H1 (cell line): Measurements from ENCODE around the gene PIGZ. TPM values are rescaled to one million over a fixed set of nuclear protein-coding genes. Genes with fewer than 3 reads are reported as not detected.

Experiments
- CTCF ChIA-PET: fragments of 300-600 bp; sonication (Branson Sonifier 250); formaldehyde crosslinking; loops from one replicate; lab custom pipeline; 2021; ENCODE audit not compliant: partially characterized antibody; lab: Charles Lee
- POLR2A ChIA-PET: fragments of 300-600 bp; sonication (Branson Sonifier 250); formaldehyde crosslinking; loops from one replicate; lab custom pipeline; 2021; ENCODE audit warnings: inconsistent platforms; ENCODE audit not compliant: partially characterized antibody; lab: Charles Lee
- DNase-seq, 2 experiments: peaks; one replicate each; pipeline versions ENCODE4 v3.0.0 to v3.0.0-alpha.2; 2010 to 2022; ENCODE audit warnings: low spot score in 2 of 2, low read depth in 1 of 2, mixed read lengths in 1 of 2
- FAIRE-seq: peaks from 2 replicates; lab custom pipeline; 2011; peaks lifted over from hg19 to GRCh38; lab: Jason Lieb, UNC
- H2AFZ ChIP-seq: 2 replicates; pipeline ENCODE4 v1.8.1; 2012; ENCODE audit warnings: low read length, inconsistent platforms
- H2AK5ac ChIP-seq: 2 replicates; pipeline ENCODE4 v1.6.1; 2013; ENCODE audit warnings: low read depth, low read length
- H2BK120ac ChIP-seq: replicated peaks from 2 replicates; pipeline ENCODE3; 2013; ENCODE audit warnings: low read depth, low read length, inconsistent platforms
- H2BK12ac ChIP-seq: 2 replicates; pipeline ENCODE4 v1.6.1; 2013; ENCODE audit warnings: low read depth, low read length
- H2BK15ac ChIP-seq: 2 replicates; pipeline ENCODE4 v1.6.1; 2013; ENCODE audit warnings: low read length
- H2BK20ac ChIP-seq: 2 replicates; pipeline ENCODE4 v1.6.1; 2013; ENCODE audit warnings: low read length
- H2BK5ac ChIP-seq: 2 replicates; pipeline ENCODE4 v1.6.1; 2013; ENCODE audit warnings: low read depth, low read length
- H3K14ac ChIP-seq: 2 replicates; pipeline ENCODE4 v1.6.1; 2013; ENCODE audit warnings: inconsistent platforms; ENCODE audit not compliant: insufficient read length
- H3K18ac ChIP-seq: 2 replicates; pipeline ENCODE4 v1.6.1; 2013; ENCODE audit warnings: low read length; ENCODE audit errors: extremely low read depth
- H3K23ac ChIP-seq: 2 replicates; pipeline ENCODE4 v1.6.1; 2013; ENCODE audit warnings: inconsistent platforms; ENCODE audit not compliant: insufficient read length
- H3K23me2 ChIP-seq: 2 replicates; pipeline ENCODE4 v1.6.1; 2013; ENCODE audit warnings: low read depth, low read length
- H3K27ac ChIP-seq: 2 replicates; pipeline ENCODE4 v1.6.1; 2011; ENCODE audit warnings: low read depth, low read length, inconsistent platforms
- H3K27me3 ChIP-seq, 4 experiments: replicated peaks in 1 of 4; 1 replicate in 1 of 4; 2 replicates in 3 of 4; pipeline versions ENCODE4 v1.6.1 to v1.8.1; 2011 to 2013; ENCODE audit warnings: low read length in 3 of 4, mild to moderate bottlenecking in 3 of 4, inconsistent platforms in 2 of 4, mixed read lengths in 2 of 4, moderate library complexity in 1 of 4; ENCODE audit not compliant: control insufficient read depth in 3 of 4, insufficient read depth in 3 of 4; ENCODE audit errors: extremely low read depth in 1 of 4
- H3K36me3 ChIP-seq, 4 experiments: 2 replicates each; pipeline versions ENCODE4 v1.6.1 to v1.8.1; 2011 to 2013; ENCODE audit warnings: mild to moderate bottlenecking in 4 of 4, low read length in 3 of 4, moderate library complexity in 2 of 4, control low read depth in 1 of 4, inconsistent platforms in 1 of 4; ENCODE audit not compliant: insufficient read depth in 4 of 4, control insufficient read depth in 2 of 4
- H3K4ac ChIP-seq: replicated peaks from 2 replicates; pipeline ENCODE3; 2013; ENCODE audit warnings: low read length, low read depth, mixed read lengths, inconsistent platforms; ENCODE audit not compliant: insufficient read length
- H3K4me1 ChIP-seq, 4 experiments: replicated peaks in 1 of 4; 1 replicate in 1 of 4; 2 replicates in 3 of 4; pipeline versions ENCODE4 v1.6.1 to v1.8.1; 2011 to 2013; ENCODE audit warnings: low read length in 3 of 4, inconsistent platforms in 2 of 4, mixed read lengths in 1 of 4; ENCODE audit not compliant: insufficient read depth in 4 of 4, control insufficient read depth in 3 of 4
- H3K4me2 ChIP-seq, 2 experiments: 2 replicates each; pipeline versions ENCODE4 v1.6.1 to v1.8.1; 2011 to 2013; ENCODE audit warnings: low read depth in 2 of 2, low read length in 2 of 2, control low read depth in 1 of 2, inconsistent platforms in 1 of 2, mild to moderate bottlenecking in 1 of 2; ENCODE audit not compliant: insufficient read depth in 1 of 2
- H3K4me3 ChIP-seq, 4 experiments: fragments of 200-600, 300-600 bp in 1 of 4; sonication (generic), shearing (Covaris generic), sonication (Bioruptor Twin) in 1 of 4; 2 replicates each; pipeline versions ENCODE4 v1.5.1 to v1.8.1; 2011 to 2016; ENCODE audit warnings: low read length in 4 of 4, low read depth in 3 of 4, control low read depth in 2 of 4, inconsistent platforms in 2 of 4, mild to moderate bottlenecking in 2 of 4, mixed read lengths in 1 of 4, moderate library complexity in 1 of 4; ENCODE audit not compliant: insufficient read depth in 2 of 4; ENCODE audit errors: extremely low read depth in 1 of 4
- H3K56ac ChIP-seq: replicated peaks from 2 replicates; pipeline ENCODE3; 2013; ENCODE audit warnings: low read depth, mild to moderate bottlenecking, mixed read lengths, low read length, inconsistent platforms; ENCODE audit not compliant: insufficient read length
- H3K79me1 ChIP-seq: 2 replicates; pipeline ENCODE4 v1.6.1; 2013; ENCODE audit warnings: low read depth, low read length, control low read depth
- H3K79me2 ChIP-seq, 2 experiments: 2 replicates each; pipeline versions ENCODE4 v1.6.1 to v1.8.1; 2012 to 2013; ENCODE audit warnings: low read length in 2 of 2, mild to moderate bottlenecking in 2 of 2, inconsistent platforms in 1 of 2; ENCODE audit not compliant: insufficient read depth in 2 of 2, control insufficient read depth in 1 of 2
- H3K9ac ChIP-seq, 4 experiments: replicated peaks in 1 of 4; 1 replicate in 1 of 4; 2 replicates in 3 of 4; pipeline versions ENCODE4 v1.6.1 to v1.8.1; 2011 to 2013; ENCODE audit warnings: low read depth in 3 of 4, low read length in 3 of 4, control low read depth in 2 of 4, mild to moderate bottlenecking in 2 of 4, moderate library complexity in 2 of 4, inconsistent platforms in 1 of 4; ENCODE audit errors: extremely low read depth in 1 of 4
- H3K9me3 ChIP-seq, 2 experiments: 2 replicates each; pipeline versions ENCODE4 v1.6.1 to v1.8.1; 2012 to 2013; ENCODE audit warnings: mild to moderate bottlenecking in 2 of 2, moderate library complexity in 2 of 2, control low read depth in 1 of 2, inconsistent platforms in 1 of 2, low read depth in 1 of 2, low read length in 1 of 2, mixed read lengths in 1 of 2; ENCODE audit not compliant: insufficient read depth in 2 of 2
- H4K20me1 ChIP-seq, 2 experiments: replicated peaks in 1 of 2; 2 replicates each; pipeline versions ENCODE3 to v1.8.1; 2011 to 2013; ENCODE audit warnings: inconsistent platforms in 2 of 2, low read length in 2 of 2, mild to moderate bottlenecking in 1 of 2; ENCODE audit not compliant: insufficient read depth in 2 of 2, control insufficient read depth in 1 of 2
- H4K5ac ChIP-seq: 2 replicates; pipeline ENCODE4 v1.6.1; 2013; ENCODE audit warnings: low read length, low read depth, mixed read lengths, inconsistent platforms; ENCODE audit not compliant: insufficient read length
- H4K8ac ChIP-seq: 2 replicates; pipeline ENCODE4 v1.8.0; 2013; ENCODE audit warnings: mild to moderate bottlenecking, moderate library complexity, low read length, inconsistent platforms; ENCODE audit not compliant: insufficient read depth; ENCODE audit errors: extremely low read depth
- H4K91ac ChIP-seq: replicated peaks from 2 replicates; pipeline ENCODE3; 2013; ENCODE audit warnings: low read length, mixed read lengths, inconsistent platforms; ENCODE audit not compliant: insufficient read length
- ATF2 ChIP-seq: IDR thresholded peaks from 2 replicates; pipeline ENCODE4 v1.6.1; 2012; ENCODE audit warnings: low read length, inconsistent platforms
- WGBS, 2 experiments: shearing (Covaris generic) in 1 of 2; methylation state at CpG; one replicate each; pipeline versions ENCODE4 v1.1.6 to v1.1.7; 2013 to 2015; ENCODE audit warnings: low lambda C conversion rate in 2 of 2, mixed read lengths in 2 of 2, inconsistent platforms in 1 of 2, low coverage in 1 of 2, missing lambda C conversion rate in 1 of 2; ENCODE audit not compliant: insufficient replicate concordance in 2 of 2, insufficient coverage in 1 of 2, insufficient read length in 1 of 2; ENCODE audit errors: extremely low coverage in 1 of 2, missing lambda C conversion rate in 1 of 2; 5-methylcytosine and 5-hydroxymethylcytosine counted together
- polyA plus RNA-seq, 7 experiments: library from polyadenylated mRNA; depleted of rRNA in 3 of 7; stranded (reverse) in 5 of 7; unstranded in 2 of 7; fragments of >200 nt in 5 of 7; fragments of 200-250 nt in 2 of 7; gene quantifications; 1 replicate in 5 of 7; 2 replicates in 1 of 7; 4 replicates in 1 of 7; pipeline versions ENCODE4 v1.2.1 to v1.2.3, GENCODE V29; 2011 to 2013; ENCODE audit warnings: missing spikeins in 2 of 7, mixed read lengths in 2 of 7
- total RNA-seq: library from RNA; stranded (reverse); fragmentation: NEBNext Ultra II Directional; extraction: Animal tissue kit (Norgen Biotek cat#: 25700); gene quantifications from 2 replicates; pipeline ENCODE4 v1.2.1, GENCODE V29; 2021

PIGZ gene
- total and polyA plus RNA-seq, 2 of the 8 experiments (the other 6 are each of a cell fraction or from before 2014, with no cell fraction given), result 0.32 TPM; not detected in 1

- H3K23me2 ChIP-seq, result peaks cover 12% of the 10 kb centered on the region
- FAIRE-seq, result no peak
- no peak for TF ChIP-seq ATF2
Observed at GRCh38 chr3:196998966-196999760, 30.5 kb upstream of the PIGZ start.

More at GRCh38 chr3:196998966-196999760, 30.5 kb upstream of the PIGZ start:
- H3K79me2 ChIP-seq, result no peaks in the 10 kb centered on the region
- H2BK120ac ChIP-seq, result no peak overlapping the region
- H3K9me3 ChIP-seq, result no peaks in the 10 kb centered on the region
- no peak overlapping the region for H2AK5ac ChIP-seq
- no peak overlapping the region for H2BK12ac ChIP-seq
- H3K23ac ChIP-seq, result no peak overlapping the region
- POLR2A ChIA-PET, result no interaction called here
- H3K4me1 ChIP-seq, result peaks cover 3 to 12% (median 6%) of the 10 kb centered on the region in 4 experiments
- H4K20me1 ChIP-seq, result peaks cover 0 to 4% of the 10 kb centered on the region in 2 experiments
- DNase-seq, result no peak
- H3K4ac ChIP-seq, result no peak overlapping the region
- no peak overlapping the region for H2BK20ac ChIP-seq
- CTCF ChIA-PET, result interaction anchor here (0.6 to 3.0 kb wide), 7 partner anchors 8 to 32 kb away, joined by 3 to 16 read pairs (median 3); partner anchors contain the start of gene MELTF
- H3K4me2 ChIP-seq, result no peak overlapping the region
- H2BK5ac ChIP-seq, result no peak overlapping the region
- no peak overlapping the region for H3K18ac ChIP-seq
- 90% methylated on average over 21 of the region's 21 CpGs; no CpG with 5 or more reads in 1 of the 2 experiments for WGBS, 2 experiments
- no peak overlapping the region for H4K5ac ChIP-seq
- no peaks in the 10 kb centered on the region for H3K79me1 ChIP-seq
- peaks cover 0 to 8% (median 6%) of the 10 kb centered on the region in 4 experiments; a peak in 6 of 7 replicates for H3K27me3 ChIP-seq
- H2BK15ac ChIP-seq, result no peak overlapping the region
- no peak overlapping the region for H3K27ac ChIP-seq
- no peak overlapping the region for H3K14ac ChIP-seq
- H2AFZ ChIP-seq, result no peak overlapping the region
- H4K91ac ChIP-seq, result no peak overlapping the region
- H3K9ac ChIP-seq, result no peak overlapping the region
- H4K8ac ChIP-seq, result no peak overlapping the region
- H3K56ac ChIP-seq, result no peak overlapping the region
- H3K36me3 ChIP-seq, result no peaks in the 10 kb centered on the region
- H3K4me3 ChIP-seq, result no peak overlapping the region
